B cell (primary cell): Measurements from ENCODE around the gene FARP1. TPM values are rescaled to one million over a fixed set of nuclear protein-coding genes. Genes with fewer than 3 reads are reported as not detected.

Experiments
- ATAC-seq: fragments of 200-7000 bp; cut with Tn5 transposase; one replicate; pipeline ENCODE4 v1.10.0; 2021; ENCODE audit warnings: low read depth, mild to moderate bottlenecking, moderate number of reproducible peaks, moderate library complexity
- CTCF ChIA-PET: fragments of 350-600 bp; sonication (Branson Sonifier 250); formaldehyde crosslinking; loops from one replicate; lab custom pipeline; 2021; ENCODE audit warnings: antibody characterized with exemption, inconsistent platforms; lab: Charles Lee
- POLR2A ChIA-PET: fragments of 350-600 bp; sonication (Branson Sonifier 250); formaldehyde crosslinking; loops from one replicate; lab custom pipeline; 2021; ENCODE audit warnings: antibody characterized with exemption; lab: Charles Lee
- DNase-seq: peaks from one replicate; pipeline ENCODE4 v3.0.0; 2013
- H2AFZ ChIP-seq: 2 replicates; pipeline ENCODE4 v1.6.1; 2012; ENCODE audit warnings: mild to moderate bottlenecking, low read depth, low read length; ENCODE audit not compliant: insufficient read depth, poor library complexity, severe bottlenecking
- H3K27ac ChIP-seq, 2 donors: 1 replicate in 1 of 2; 2 replicates in 1 of 2; pipeline ENCODE4 v1.5.1; 2012 to 2013; ENCODE audit warnings: low read length in 2 of 2, mild to moderate bottlenecking in 2 of 2, moderate library complexity in 1 of 2
- H3K27me3 ChIP-seq, 4 experiments: fragments of 200-600 bp in 1 of 4; sonication (generic) in 1 of 4; replicated peaks in 1 of 4; 1 replicate in 2 of 4; 2 replicates in 2 of 4; pipeline versions ENCODE4 v1.6.1 to v1.7.0; 2013 to 2016; ENCODE audit warnings: low read length in 3 of 4, mild to moderate bottlenecking in 2 of 4, mixed read lengths in 1 of 4, moderate library complexity in 1 of 4; ENCODE audit not compliant: insufficient read depth in 4 of 4, control insufficient read depth in 3 of 4; ENCODE audit errors: control extremely low read depth in 1 of 4
- H3K36me3 ChIP-seq, 2 experiments: replicated peaks in 1 of 2; 1 replicate in 1 of 2; 2 replicates in 1 of 2; pipeline versions ENCODE4 v1.6.1 to v1.7.1; 2013; ENCODE audit warnings: low read length in 1 of 2; ENCODE audit not compliant: insufficient read depth in 2 of 2, control insufficient read depth in 1 of 2; ENCODE audit errors: control extremely low read depth in 1 of 2, extremely low read depth in 1 of 2
- H3K4me1 ChIP-seq, 2 donors: fragments of 200-600 bp in 1 of 2; sonication (generic) in 1 of 2; 1 replicate in 1 of 2; 2 replicates in 1 of 2; pipeline versions ENCODE4 v1.5.1 to v1.6.1; 2013 to 2017; ENCODE audit warnings: low read length in 2 of 2; ENCODE audit not compliant: control insufficient read depth in 2 of 2, insufficient read depth in 2 of 2
- H3K4me2 ChIP-seq: replicated peaks from 2 replicates; pipeline ENCODE3; 2012; ENCODE audit warnings: mild to moderate bottlenecking, low read depth, low read length; ENCODE audit not compliant: poor library complexity, severe bottlenecking
- H3K4me3 ChIP-seq, 5 experiments: fragments of 200-600 bp in 1 of 5; sonication (generic) in 1 of 5; 1 replicate in 3 of 5; 2 replicates in 2 of 5; pipeline versions ENCODE4 v1.5.1 to v1.7.0; 2011 to 2016; ENCODE audit warnings: low read length in 4 of 5, mild to moderate bottlenecking in 4 of 5, low read depth in 2 of 5, control low read depth in 1 of 5, moderate library complexity in 1 of 5; ENCODE audit not compliant: insufficient read depth in 1 of 5; ENCODE audit errors: control extremely low read depth in 1 of 5, extremely low read depth in 1 of 5
- H3K79me2 ChIP-seq: fragments of 200-600 bp; sonication (generic); one replicate; pipeline ENCODE4 v1.6.0; 2016; ENCODE audit warnings: low read length; ENCODE audit not compliant: control insufficient read depth, insufficient read depth
- H3K9ac ChIP-seq: fragments of 200-600 bp; sonication (generic); 2 replicates; pipeline ENCODE4 v1.6.1; 2017; ENCODE audit warnings: mild to moderate bottlenecking, low read length, moderate library complexity
- H3K9me3 ChIP-seq, 3 donors: one replicate each; pipeline versions ENCODE4 v1.6.1 to v1.7.1; 2013; ENCODE audit warnings: low read length in 2 of 3; ENCODE audit not compliant: control insufficient read depth in 2 of 3, insufficient read depth in 1 of 3; ENCODE audit errors: control extremely low read depth in 1 of 3
- H4K20me1 ChIP-seq: 2 replicates; pipeline ENCODE4 v1.6.0; 2012; ENCODE audit warnings: mild to moderate bottlenecking, low read length; ENCODE audit not compliant: insufficient read depth, control insufficient read depth, poor library complexity, severe bottlenecking
- H3K27ac Mint-ChIP-seq: one replicate; pipeline ENCODE4 v1.8.0; 2021; ENCODE audit warnings: mixed read lengths
- H3K27me3 Mint-ChIP-seq: one replicate; pipeline ENCODE4 v1.8.0; 2021; ENCODE audit warnings: mixed read lengths
- H3K4me1 Mint-ChIP-seq: one replicate; pipeline ENCODE4 v1.8.0; 2021; ENCODE audit warnings: mixed read lengths
- H3K4me3 Mint-ChIP-seq: one replicate; pipeline ENCODE4 v1.8.0; 2021; ENCODE audit warnings: mixed read lengths
- H3K9me3 Mint-ChIP-seq: one replicate; pipeline ENCODE4 v1.8.0; 2022; ENCODE audit warnings: mixed read lengths; ENCODE audit not compliant: insufficient read depth
- CTCF ChIP-seq: fragments of 200-600 bp; IDR thresholded peaks from one replicate; pipeline ENCODE4 v1.8.0; 2022; ENCODE audit warnings: antibody characterized with exemption, mild to moderate bottlenecking
- EZH2 ChIP-seq: IDR thresholded peaks from 2 replicates; pipeline ENCODE4 v1.6.1; 2012; ENCODE audit warnings: borderline replicate concordance, low read depth, mild to moderate bottlenecking, moderate library complexity, low read length; ENCODE audit not compliant: insufficient read depth, poor library complexity, severe bottlenecking
- WGBS: methylation state at CpG from one replicate; pipeline ENCODE4 v1.1.5; 2013; ENCODE audit warnings: missing lambda C conversion rate; ENCODE audit not compliant: insufficient coverage; 5-methylcytosine and 5-hydroxymethylcytosine counted together
- intact Hi-C: fragments of 100-400 bp; cut with micrococcal nuclease; formaldehyde crosslinking; loops from one replicate; pipeline ENCODE4 v1.10.0; 2022
- polyA plus RNA-seq: library from polyadenylated mRNA; depleted of rRNA; stranded (reverse); fragments of >200 nt; gene quantifications from 2 replicates; pipeline ENCODE4 v1.2.3, GENCODE V29; 2012
- total RNA-seq, 2 donors: library from RNA; stranded (reverse); fragments of 120-200 nt in 1 of 2; gene quantifications; 1 replicate in 1 of 2; 2 replicates in 1 of 2; pipeline versions ENCODE4 v1.2.3 to v1.2.4, GENCODE V29; 2013 to 2022

The FARP1 gene
- total and polyA plus RNA-seq, 2 donors (not counting 1 experiment from before 2014, with no cell fraction given) = 0.15 to 1.5 TPM

GRCh38 chr13:98406427-98406826, 263.5 kb downstream of the FARP1 start:
- TF ChIP-seq CTCF (no peak), EZH2 (no peak)
- Histone ChIP-seq H4K20me1 (no peaks in the 10 kb centered on the region), H3K4me1 (peaks cover under 1 to 1% of the 10 kb centered on the region in 2 donors), H3K4me3 (no peak overlapping the region), H3K9ac (no peak overlapping the region), H3K27ac (no peak overlapping the region), H3K79me2 (no peaks in the 10 kb centered on the region), H3K27me3 (peaks cover 0 to 11% (median 2%) of the 10 kb centered on the region in 4 experiments), H2AFZ (no peak overlapping the region), H3K4me2 (no peak overlapping the region), H3K9me3 (no peaks in the 10 kb centered on the region), H3K36me3 (no peaks in the 10 kb centered on the region)
- ATAC-seq (no peak), DNase-seq (no peak)
- Mint-ChIP-seq H3K27me3 (peaks cover 24% of the 10 kb centered on the region), H3K4me1 (peaks cover 2% of the 10 kb centered on the region), H3K4me3 (no peak overlapping the region), H3K27ac (no peak overlapping the region), H3K9me3 (no peaks in the 10 kb centered on the region)
- ChIA-PET POLR2A (no interaction called here), CTCF (no interaction called here)
- intact Hi-C loops = no loop called here
- 95% methylated on average over 7 of the region's 9 CpGs for WGBS

- Mint-ChIP-seq H3K4me3 (no peak overlapping the region), H3K27ac (no peak overlapping the region), H3K27me3 (peaks cover 29% of the 10 kb centered on the region), H3K9me3 (no peaks in the 10 kb centered on the region), H3K4me1 (peaks cover 6% of the 10 kb centered on the region)
- intact Hi-C loops = no loop called here
- H3K27ac ChIP-seq = no peak overlapping the region
- no peak overlapping the region for H2AFZ ChIP-seq
- WGBS = 91% methylated on average over 6 of the region's 9 CpGs
- no peaks in the 10 kb centered on the region for H3K79me2 ChIP-seq
- TF ChIP-seq CTCF (no peak), EZH2 (no peak)
- no peaks in the 10 kb centered on the region for H4K20me1 ChIP-seq
- no peak for ATAC-seq
- H3K36me3 ChIP-seq = no peaks in the 10 kb centered on the region
- DNase-seq = no peak
- ChIA-PET POLR2A (no interaction called here), CTCF (no interaction called here)
- H3K4me3 ChIP-seq = no peak overlapping the region
- H3K4me1 ChIP-seq = peaks cover 5 to 7% of the 10 kb centered on the region in 2 donors
- H3K4me2 ChIP-seq = no peak overlapping the region
- H3K9ac ChIP-seq = no peak overlapping the region
- H3K9me3 ChIP-seq = no peaks in the 10 kb centered on the region
- H3K27me3 ChIP-seq = peaks cover 0 to 17% (median 5%) of the 10 kb centered on the region in 4 experiments
These were observed 264.1 kb downstream of the FARP1 start for GRCh38 chr13:98406971-98407370.
